Retinal pigment epithelial cell (primary cell): ENCODE measurements around the gene IQCF5.
"Not testable (repeated sequence)": the region's sequence is repeated elsewhere in the genome, so short reads cannot be mapped to it uniquely, and the experiment has no call there.

ENCODE experiments used
- DNase-seq: peaks from one replicate; pipeline ENCODE4 v3.0.0-alpha.2; 2010; ENCODE audit warnings: low read depth
- H3K4me3 ChIP-seq: 2 replicates; pipeline ENCODE4 v1.5.1; 2011; ENCODE audit warnings: mild to moderate bottlenecking, low read length, control low read depth, moderate library complexity
- TF ChIP-seq, protein P1 (sequence below): conservative IDR thresholded peaks from 2 replicates; pipeline ENCODE4 v1.5.1; 2011; ENCODE audit warnings: low read depth, low read length, control low read depth, inconsistent platforms

The IQCF5 gene

DNA sequence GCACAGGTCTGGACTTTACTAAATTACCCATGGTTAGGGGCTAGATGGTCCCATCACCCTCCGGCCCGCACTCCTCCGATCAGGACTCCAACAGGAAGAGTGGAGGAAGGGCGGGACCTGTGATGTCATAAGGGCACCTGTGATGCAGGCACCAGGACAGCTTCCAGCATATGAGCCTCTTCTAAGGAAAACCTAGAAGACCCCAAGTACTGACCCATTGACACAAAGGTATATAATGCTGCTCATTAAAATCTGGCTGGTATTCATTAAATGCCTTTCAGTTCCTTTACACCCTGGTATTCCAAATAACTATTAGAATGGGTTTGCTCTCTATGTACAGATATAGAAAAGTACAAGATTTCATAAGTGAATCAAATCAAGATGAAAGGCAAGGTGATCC lies at the start of gene IQCF5:
TSS of gene IQCF5 (minus strand) at position 101 of the 400 bp plus-strand sequence. CDS start at position 31, 70 bp downstream.
- H3K4me3 ChIP-seq, result no peak within 1 kb of the TSS
- DNase-seq, result no peak
- TF ChIP-seq, protein P1, sequence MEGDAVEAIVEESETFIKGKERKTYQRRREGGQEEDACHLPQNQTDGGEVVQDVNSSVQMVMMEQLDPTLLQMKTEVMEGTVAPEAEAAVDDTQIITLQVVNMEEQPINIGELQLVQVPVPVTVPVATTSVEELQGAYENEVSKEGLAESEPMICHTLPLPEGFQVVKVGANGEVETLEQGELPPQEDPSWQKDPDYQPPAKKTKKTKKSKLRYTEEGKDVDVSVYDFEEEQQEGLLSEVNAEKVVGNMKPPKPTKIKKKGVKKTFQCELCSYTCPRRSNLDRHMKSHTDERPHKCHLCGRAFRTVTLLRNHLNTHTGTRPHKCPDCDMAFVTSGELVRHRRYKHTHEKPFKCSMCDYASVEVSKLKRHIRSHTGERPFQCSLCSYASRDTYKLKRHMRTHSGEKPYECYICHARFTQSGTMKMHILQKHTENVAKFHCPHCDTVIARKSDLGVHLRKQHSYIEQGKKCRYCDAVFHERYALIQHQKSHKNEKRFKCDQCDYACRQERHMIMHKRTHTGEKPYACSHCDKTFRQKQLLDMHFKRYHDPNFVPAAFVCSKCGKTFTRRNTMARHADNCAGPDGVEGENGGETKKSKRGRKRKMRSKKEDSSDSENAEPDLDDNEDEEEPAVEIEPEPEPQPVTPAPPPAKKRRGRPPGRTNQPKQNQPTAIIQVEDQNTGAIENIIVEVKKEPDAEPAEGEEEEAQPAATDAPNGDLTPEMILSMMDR, result no peak

DNA sequence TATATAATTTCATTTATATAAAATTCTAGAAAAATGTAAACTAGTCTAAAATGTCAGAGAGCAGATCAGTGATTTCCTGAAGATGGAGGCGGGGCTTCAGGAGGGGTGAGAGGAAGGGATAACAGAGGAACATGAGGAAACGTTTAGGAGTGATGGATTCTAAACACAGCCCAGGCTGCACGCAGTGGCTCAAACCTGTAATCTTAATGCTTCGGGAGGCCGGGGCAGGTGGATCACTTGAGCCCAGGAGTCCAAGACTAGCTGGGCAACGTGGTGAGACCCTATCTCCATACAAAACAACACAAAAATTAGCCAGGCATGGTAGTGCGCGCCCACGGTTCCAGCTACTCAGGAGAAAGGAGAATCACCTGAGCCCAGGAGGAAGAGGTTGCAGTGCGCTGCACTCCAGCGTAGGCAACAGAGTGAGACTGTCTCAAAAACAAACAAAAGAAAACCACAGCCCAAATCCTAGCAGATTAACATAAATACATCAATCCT lies 45.7 kb upstream of the IQCF5 start:
- H3K4me3 ChIP-seq, result no peak overlapping the region
- TF ChIP-seq, protein P1, result no peak
- DNase-seq, result no peak

DNA sequence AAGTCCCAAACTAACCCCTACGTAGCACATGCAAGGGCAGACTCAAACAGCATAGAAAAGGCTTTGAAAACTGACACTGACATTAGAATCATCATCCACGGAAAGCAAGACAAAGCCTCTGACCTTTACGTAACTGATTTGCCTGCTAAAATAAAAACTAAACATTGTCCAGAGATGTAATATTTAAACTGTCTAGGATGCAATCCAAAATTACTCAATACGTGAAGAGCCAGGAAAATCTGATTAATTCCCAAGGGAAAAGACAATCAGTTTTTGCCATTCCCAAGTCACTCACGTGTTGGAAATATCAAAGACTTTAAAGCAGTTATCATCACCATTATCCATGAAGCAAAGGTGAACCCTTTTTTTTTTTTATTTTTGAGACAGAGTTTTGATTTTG lies 41.0 kb upstream of the IQCF5 start:
- no peak overlapping the region for H3K4me3 ChIP-seq
- TF ChIP-seq, protein P1, result no peak
- no peak for DNase-seq

DNA sequence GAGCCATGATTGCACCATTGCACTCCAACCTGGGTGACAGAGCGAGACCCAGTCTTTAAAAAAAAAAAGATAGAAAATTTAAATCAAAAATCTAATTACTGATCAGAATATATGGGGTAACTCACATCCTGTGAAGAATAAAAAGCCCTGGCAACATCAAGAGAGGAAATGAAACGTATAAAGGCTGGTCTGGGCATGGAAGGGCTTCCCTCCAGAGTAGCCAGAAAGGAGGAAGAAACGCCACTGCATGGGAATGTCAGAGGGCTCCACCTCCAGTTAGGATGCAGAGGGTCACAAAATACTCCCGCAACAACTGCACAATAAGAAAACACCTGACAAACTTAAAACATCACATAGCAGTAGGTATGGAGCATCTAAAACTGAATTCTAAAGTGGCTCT lies 32.6 kb upstream of the IQCF5 start:
- H3K4me3 ChIP-seq, result no peak overlapping the region
- no peak for DNase-seq
- TF ChIP-seq, protein P1, result no peak

DNA sequence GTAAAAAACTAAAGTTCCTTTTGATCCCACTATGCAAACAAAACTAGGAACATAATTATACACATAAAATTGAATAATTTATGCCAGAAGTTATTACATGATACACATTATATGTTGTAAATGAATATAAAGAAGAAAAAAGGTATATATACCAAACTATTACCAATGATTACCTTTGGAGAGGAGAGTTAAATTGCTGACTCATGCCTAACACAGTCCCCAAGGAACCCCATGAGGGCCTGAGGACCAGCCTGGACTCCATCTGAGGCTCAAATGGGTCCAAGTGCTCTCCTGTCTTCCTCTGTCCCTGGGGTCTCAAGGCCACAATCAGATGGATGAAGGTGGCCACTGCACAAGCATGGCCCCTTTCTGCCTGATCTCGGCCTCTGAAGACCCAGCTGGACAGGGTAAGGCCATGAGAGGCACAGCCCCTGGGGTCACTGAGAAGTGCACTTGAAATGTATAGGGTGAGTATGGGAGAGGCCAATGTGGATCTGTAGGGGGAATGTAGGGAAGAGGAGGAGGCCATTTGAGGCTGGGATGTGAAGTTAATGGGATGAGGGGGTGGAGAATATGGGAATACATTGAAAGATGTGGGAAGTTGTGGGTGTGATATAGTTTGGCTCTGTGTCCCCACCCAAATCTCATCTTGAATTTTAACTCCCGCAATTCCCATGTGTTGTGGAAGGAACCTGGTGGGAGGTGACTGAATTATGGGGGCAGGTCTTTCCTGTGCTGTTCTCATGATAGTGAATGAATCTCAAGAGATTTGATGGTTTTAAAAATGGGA lies 28.8 kb upstream of the IQCF5 start:
- TF ChIP-seq, protein P1, result no peak
- H3K4me3 ChIP-seq, result no peak overlapping the region
- DNase-seq, result no peak

DNA sequence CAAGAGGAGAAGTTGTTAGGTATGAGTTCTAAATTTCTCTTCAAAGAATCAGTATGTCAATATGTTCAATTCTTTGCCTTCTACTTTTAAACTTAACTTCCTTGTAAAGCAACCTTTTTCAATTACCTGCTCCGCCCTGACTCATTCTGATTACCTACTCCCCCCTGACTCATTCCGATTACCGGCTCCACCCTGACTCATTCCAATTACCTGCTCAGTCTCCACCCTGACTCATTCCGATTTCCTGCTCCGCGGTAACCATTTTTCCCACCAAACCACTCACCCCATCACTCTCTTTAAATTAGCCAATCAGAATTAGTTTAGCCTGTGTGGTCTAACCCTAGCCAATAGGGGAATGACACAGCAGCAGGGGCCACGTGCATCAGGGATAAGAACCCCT lies 27.0 kb upstream of the IQCF5 start:
- H3K4me3 ChIP-seq, DNase-seq: not testable (repeated sequence)

DNA sequence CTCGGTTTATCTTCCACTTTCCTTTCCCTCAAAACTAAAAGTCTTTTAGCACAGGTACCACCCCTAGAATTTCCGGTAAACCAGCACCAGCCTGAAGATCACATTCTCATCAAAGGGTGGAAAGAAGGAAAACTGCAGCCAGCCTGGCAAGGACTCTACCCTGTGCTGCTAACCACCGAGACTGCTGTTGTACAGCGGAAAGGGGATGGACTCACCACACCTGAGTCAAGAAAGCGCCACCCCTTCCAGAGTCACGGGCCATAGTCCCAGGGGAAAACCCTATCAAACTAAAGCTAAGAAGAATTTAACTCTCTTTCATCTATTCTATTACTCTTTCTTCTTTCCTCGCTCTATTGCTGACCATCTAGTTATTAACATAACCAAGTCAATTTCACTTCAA lies 24.6 kb upstream of the IQCF5 start:
- not testable (repeated sequence) for DNase-seq

DNA sequence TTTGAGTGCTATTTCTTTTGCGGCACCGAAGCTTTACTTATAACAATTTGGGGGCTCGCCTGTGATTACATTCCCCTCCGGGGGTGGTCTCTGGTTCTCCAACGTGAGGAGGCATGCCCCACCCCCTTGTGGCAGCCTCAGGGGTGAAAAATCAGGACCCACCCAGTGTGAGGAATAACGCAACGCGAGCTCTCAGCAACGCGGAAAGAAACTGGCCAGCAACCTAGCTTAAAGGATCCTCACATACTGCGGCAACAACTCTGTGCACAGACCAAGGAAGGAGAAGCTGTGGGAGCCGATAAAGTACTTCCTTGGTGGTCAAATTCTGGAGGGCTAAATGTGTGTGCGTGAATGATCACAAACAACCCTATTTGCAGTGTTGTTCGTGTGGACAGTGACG lies 22.0 kb upstream of the IQCF5 start:
- TF ChIP-seq, protein P1, result no peak
- no peak for DNase-seq
- H3K4me3 ChIP-seq, result no peak overlapping the region

More for the DNA sequence above, 24.6 kb upstream of the IQCF5 start:
- not testable (repeated sequence) for H3K4me3 ChIP-seq
